ENCODE results near the gene ATP6V0B. TPM values are rescaled to one million over a fixed set of nuclear protein-coding genes. Genes with fewer than 3 reads are reported as not detected.

Gene ATP6V0B
- total and polyA plus RNA-seq, 11 donors: 71.4 to 235 (median 93.2) TPM

DNA sequence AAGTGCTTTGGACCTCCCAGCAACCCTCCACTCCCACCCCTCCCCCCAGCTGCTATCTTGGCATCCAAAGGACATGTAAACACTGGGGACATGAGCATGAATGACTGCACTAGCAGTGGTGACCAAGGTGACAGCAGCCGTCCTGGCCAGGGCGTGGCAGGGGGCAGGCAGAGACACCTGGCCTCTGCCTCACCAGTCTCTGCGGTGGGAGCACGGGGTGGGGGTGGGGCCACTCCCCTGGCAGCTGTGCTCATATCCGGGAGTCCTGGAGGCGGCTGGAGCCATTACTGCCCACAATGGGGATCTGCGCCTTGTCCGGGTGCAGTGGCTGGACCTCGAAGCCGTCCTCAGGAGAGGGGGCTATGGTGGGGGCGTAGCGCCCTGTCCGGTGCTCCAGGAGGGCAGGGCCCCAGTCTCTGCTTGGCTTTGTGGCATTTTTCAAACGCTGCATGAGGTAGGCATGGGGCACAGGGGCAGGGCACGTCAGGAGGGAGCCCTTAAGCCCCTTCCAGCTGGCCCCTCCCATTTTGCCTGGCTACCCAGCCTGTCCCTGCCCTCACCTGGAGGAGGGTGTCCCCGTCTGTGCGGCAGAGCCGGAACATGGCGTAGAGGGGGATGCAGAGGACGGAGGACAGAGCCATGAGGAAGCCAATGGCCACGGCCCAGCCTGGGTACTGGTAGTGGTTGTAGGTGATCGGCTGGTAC is 22.7 kb downstream of the ATP6V0B start:
- DNase-seq (no peak), ATAC-seq (no peak)
- Histone ChIP-seq H3K27me3 (no peaks in the 10 kb centered on the region), H3K36me3 (no peaks in the 10 kb centered on the region), H3K4me3 (no peak overlapping the region), H3K4me1 (peaks cover 0 to 11% (median 2%) of the 10 kb centered on the region in 12 donors), H3K27ac (no peak overlapping the region), H3K9me3 (no peaks in the 10 kb centered on the region)
- intact Hi-C loops (cut with DNase I): no loop called here
- WGBS, 4 donors: 82 to 89% (median 84%) methylated on average over 18 to 22 of the region's 22 CpGs
- TF ChIP-seq POLR2A (IDR thresholded peaks at IDR 0.05): no peak
- TF ChIP-seq, protein P1, sequence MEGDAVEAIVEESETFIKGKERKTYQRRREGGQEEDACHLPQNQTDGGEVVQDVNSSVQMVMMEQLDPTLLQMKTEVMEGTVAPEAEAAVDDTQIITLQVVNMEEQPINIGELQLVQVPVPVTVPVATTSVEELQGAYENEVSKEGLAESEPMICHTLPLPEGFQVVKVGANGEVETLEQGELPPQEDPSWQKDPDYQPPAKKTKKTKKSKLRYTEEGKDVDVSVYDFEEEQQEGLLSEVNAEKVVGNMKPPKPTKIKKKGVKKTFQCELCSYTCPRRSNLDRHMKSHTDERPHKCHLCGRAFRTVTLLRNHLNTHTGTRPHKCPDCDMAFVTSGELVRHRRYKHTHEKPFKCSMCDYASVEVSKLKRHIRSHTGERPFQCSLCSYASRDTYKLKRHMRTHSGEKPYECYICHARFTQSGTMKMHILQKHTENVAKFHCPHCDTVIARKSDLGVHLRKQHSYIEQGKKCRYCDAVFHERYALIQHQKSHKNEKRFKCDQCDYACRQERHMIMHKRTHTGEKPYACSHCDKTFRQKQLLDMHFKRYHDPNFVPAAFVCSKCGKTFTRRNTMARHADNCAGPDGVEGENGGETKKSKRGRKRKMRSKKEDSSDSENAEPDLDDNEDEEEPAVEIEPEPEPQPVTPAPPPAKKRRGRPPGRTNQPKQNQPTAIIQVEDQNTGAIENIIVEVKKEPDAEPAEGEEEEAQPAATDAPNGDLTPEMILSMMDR (IDR thresholded peaks at IDR 0.05): no peak

GRCh38 chr1:43998000-43998378 is 23.2 kb downstream of the ATP6V0B start:
- WGBS, 4 donors: 65 to 86% (median 82%) methylated on average over 11 of the region's 11 CpGs
- Histone ChIP-seq H3K4me3 (no peak overlapping the region), H3K27me3 (no peaks in the 10 kb centered on the region), H3K9me3 (no peaks in the 10 kb centered on the region), H3K4me1 (peaks cover 0 to 11% (median 0%) of the 10 kb centered on the region in 12 donors), H3K27ac (no peak overlapping the region), H3K36me3 (no peaks in the 10 kb centered on the region)
- ATAC-seq (no peak), DNase-seq (no peak)
- intact Hi-C loops (cut with DNase I): no loop called here
- TF ChIP-seq POLR2A (IDR thresholded peaks at IDR 0.05): no peak
- TF ChIP-seq, protein P1 (IDR thresholded peaks at IDR 0.05): no peak

GRCh38 chr1:43999455-43999854 is 24.7 kb downstream of the ATP6V0B start:
- DNase-seq: no peak
- whole genome bisulfite sequencing, 4 donors: 71 to 83% (median 73%) methylated on average over 3 to 8 of the region's 8 CpGs
- no peaks in the 10 kb centered on the region for H3K9me3 ChIP-seq
- no peaks in the 10 kb centered on the region for H3K36me3 ChIP-seq
- ATAC-seq: no peak
- H3K27ac ChIP-seq: no peak overlapping the region
- no peaks in the 10 kb centered on the region for H3K27me3 ChIP-seq
- H3K4me3 ChIP-seq: no peak overlapping the region
- peaks cover 0 to 11% (median 0%) of the 10 kb centered on the region in 12 donors for H3K4me1 ChIP-seq
- no peak for TF ChIP-seq POLR2A (IDR thresholded peaks at IDR 0.05)
- TF ChIP-seq, protein P1 (IDR thresholded peaks at IDR 0.05): no peak
- intact Hi-C loops (cut with DNase I): no loop called here

DNA sequence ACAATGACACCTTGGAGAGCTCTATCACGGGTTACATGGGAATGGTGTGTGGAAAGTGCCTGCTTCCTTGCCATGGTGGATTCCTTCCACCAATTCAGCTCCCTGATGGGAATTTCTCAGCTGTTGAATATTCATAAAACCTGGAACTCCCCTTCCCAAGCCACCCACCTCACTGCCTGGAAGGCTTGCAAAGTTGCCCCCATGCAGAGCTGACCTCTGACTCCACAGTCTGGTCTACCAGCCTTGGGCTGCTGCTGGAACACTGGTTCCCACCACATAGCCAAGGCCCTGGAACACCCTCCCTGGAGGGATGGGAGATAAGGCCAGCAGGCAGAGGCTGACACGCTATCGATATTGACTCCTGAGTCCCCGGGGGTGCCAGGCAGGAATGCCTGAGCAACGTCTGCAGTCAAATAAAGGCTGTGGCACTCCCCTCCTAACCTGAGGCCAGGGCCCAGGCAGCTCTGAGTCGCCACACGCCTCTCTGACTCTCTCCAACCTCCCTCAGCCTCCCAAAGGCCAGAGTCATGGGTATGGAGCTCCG is 25.4 kb downstream of the ATP6V0B start:
- TF ChIP-seq, protein P1 (IDR thresholded peaks at IDR 0.05): no peak
- TF ChIP-seq POLR2A (IDR thresholded peaks at IDR 0.05): no peak
- intact Hi-C loops (cut with DNase I): loop anchor here in 3 of 10 donors (5.0 to 10.0 kb wide), 3 partner anchors 37 to 605 kb away; no protein-coding TSS in a partner anchor
- ATAC-seq (no peak), DNase-seq (no peak)
- no peak overlapping the region for H3K4me3 ChIP-seq
- H3K27me3 ChIP-seq: no peaks in the 10 kb centered on the region
- no peaks in the 10 kb centered on the region for H3K36me3 ChIP-seq
- H3K4me1 ChIP-seq: peaks cover 0 to 11% (median 0%) of the 10 kb centered on the region in 12 donors
- H3K27ac ChIP-seq: no peak overlapping the region
- WGBS, 4 donors: 64 to 75% (median 68%) methylated on average over 8 of the region's 8 CpGs
- no peaks in the 10 kb centered on the region for H3K9me3 ChIP-seq

Data from heart left ventricle (tissue), 16 donors.